Measurements from ENCODE around the gene SLC35G6. TPM values are rescaled to one million over a fixed set of nuclear protein-coding genes. Genes with fewer than 3 reads are reported as not detected.

Gene SLC35G6
- total RNA-seq, 1 experiment from 2014 or later: not detected

GRCh38 chr17:7528842-7529241 is 47.6 kb downstream of the SLC35G6 start:
- in situ Hi-C loops (cut with HindIII; ENCODE audit: low pct_unique_long_range_greater_than_20kb, low sequenced_read_pairs): no loop called here
- no peak for DNase-seq (ENCODE audit: low read depth)

GRCh38 chr17:7530023-7530900 is 49.0 kb downstream of the SLC35G6 start:
- DNase-seq (ENCODE audit: low read depth): peak; percentile 56
- in situ Hi-C loops (cut with HindIII; ENCODE audit: low pct_unique_long_range_greater_than_20kb, low sequenced_read_pairs): no loop called here

Other genes with a start within 250 kb of the SLC35G6 start
- gene DVL2, start 246.9 kb upstream of the SLC35G6 start, total RNA-seq (2014; rRNA removed; shearing (Covaris generic); ENCODE audit: low replicate concordance): 33.3 and 64.4 TPM in 2 replicates
- 28.0 and 39.4 TPM in 2 replicates for gene PHF23, start 242.0 kb upstream of the SLC35G6 start, total RNA-seq (2014; rRNA removed; shearing (Covaris generic); ENCODE audit: low replicate concordance)
- 211 and 296 TPM in 2 replicates for gene GABARAP, start 239.0 kb upstream of the SLC35G6 start, total RNA-seq (2014; rRNA removed; shearing (Covaris generic); ENCODE audit: low replicate concordance)
- gene CTDNEP1, start 229.7 kb upstream of the SLC35G6 start, total RNA-seq (2014; rRNA removed; shearing (Covaris generic); ENCODE audit: low replicate concordance): 9.6 and 19.0 TPM in 2 replicates
- gene ELP5, start 229.2 kb upstream of the SLC35G6 start, total RNA-seq (2014; rRNA removed; shearing (Covaris generic); ENCODE audit: low replicate concordance): 25.5 and 32.4 TPM in 2 replicates
- not detected in 2 replicates for gene CLDN7, start 219.0 kb upstream of the SLC35G6 start, total RNA-seq (2014; rRNA removed; shearing (Covaris generic); ENCODE audit: low replicate concordance)
- gene SLC2A4, start 199.7 kb upstream of the SLC35G6 start, total RNA-seq (2014; rRNA removed; shearing (Covaris generic); ENCODE audit: low replicate concordance): not detected in 2 replicates
- gene YBX2, start 186.8 kb upstream of the SLC35G6 start, total RNA-seq (2014; rRNA removed; shearing (Covaris generic); ENCODE audit: low replicate concordance): 1.8 and 8.5 TPM in 2 replicates
- gene EIF5A, start 173.8 kb upstream of the SLC35G6 start, total RNA-seq (2014; rRNA removed; shearing (Covaris generic); ENCODE audit: low replicate concordance): 483 and 624 TPM in 2 replicates
- gene GPS2, start 166.1 kb upstream of the SLC35G6 start, total RNA-seq (2014; rRNA removed; shearing (Covaris generic); ENCODE audit: low replicate concordance): 51.1 and 56.4 TPM in 2 replicates
- 15.0 and 17.9 TPM in 2 replicates for gene NEURL4, start 152.1 kb upstream of the SLC35G6 start, total RNA-seq (2014; rRNA removed; shearing (Covaris generic); ENCODE audit: low replicate concordance)
- gene ACAP1, start 144.9 kb upstream of the SLC35G6 start, total RNA-seq (2014; rRNA removed; shearing (Covaris generic); ENCODE audit: low replicate concordance): 2.3 and 26.4 TPM in 2 replicates
- gene KCTD11, start 129.3 kb upstream of the SLC35G6 start, total RNA-seq (2014; rRNA removed; shearing (Covaris generic); ENCODE audit: low replicate concordance): 17.2 and 23.2 TPM in 2 replicates
- not detected in 2 replicates for gene TMEM95, start 126.3 kb upstream of the SLC35G6 start, total RNA-seq (2014; rRNA removed; shearing (Covaris generic); ENCODE audit: low replicate concordance)
- 1.8 and 2.9 TPM in 2 replicates for gene TNK1, start 100.4 kb upstream of the SLC35G6 start, total RNA-seq (2014; rRNA removed; shearing (Covaris generic); ENCODE audit: low replicate concordance)
- gene PLSCR3, start 86.9 kb upstream of the SLC35G6 start, total RNA-seq (2014; rRNA removed; shearing (Covaris generic); ENCODE audit: low replicate concordance): 5.6 and 14.4 TPM in 2 replicates
- 132 and 200 TPM in 2 replicates for gene TMEM256, start 77.3 kb upstream of the SLC35G6 start, total RNA-seq (2014; rRNA removed; shearing (Covaris generic); ENCODE audit: low replicate concordance)
- gene NLGN2, start 73.6 kb upstream of the SLC35G6 start, total RNA-seq (2014; rRNA removed; shearing (Covaris generic); ENCODE audit: low replicate concordance): 1.1 TPM in 1 of 2 replicates, not detected in the other
- gene SPEM1, start 61.1 kb upstream of the SLC35G6 start, total RNA-seq (2014; rRNA removed; shearing (Covaris generic); ENCODE audit: low replicate concordance): not detected in 2 replicates
- gene SPEM2, start 55.8 kb upstream of the SLC35G6 start, total RNA-seq (2014; rRNA removed; shearing (Covaris generic); ENCODE audit: low replicate concordance): not detected in 2 replicates
- not detected in 2 replicates for gene SPEM3, start 52.6 kb upstream of the SLC35G6 start, total RNA-seq (2014; rRNA removed; shearing (Covaris generic); ENCODE audit: low replicate concordance)
- 2.9 and 6.7 TPM in 2 replicates for gene TMEM102, start 46.0 kb upstream of the SLC35G6 start, total RNA-seq (2014; rRNA removed; shearing (Covaris generic); ENCODE audit: low replicate concordance)
- gene FGF11, start 41.9 kb upstream of the SLC35G6 start, total RNA-seq (2014; rRNA removed; shearing (Covaris generic); ENCODE audit: low replicate concordance): 0.06 and 0.98 TPM in 2 replicates
- gene CHRNB1, start 36.4 kb upstream of the SLC35G6 start, total RNA-seq (2014; rRNA removed; shearing (Covaris generic); ENCODE audit: low replicate concordance): 4.0 and 11.0 TPM in 2 replicates
- gene ZBTB4, start 1.8 kb upstream of the SLC35G6 start, total RNA-seq (2014; rRNA removed; shearing (Covaris generic); ENCODE audit: low replicate concordance): 4.6 and 5.8 TPM in 2 replicates
- gene POLR2A, start 2.9 kb downstream of the SLC35G6 start, total RNA-seq (2014; rRNA removed; shearing (Covaris generic); ENCODE audit: low replicate concordance): 10.9 and 11.8 TPM in 2 replicates
- 0.24 TPM in 1 of 2 replicates, not detected in the other for gene TNFSF12, start 67.6 kb downstream of the SLC35G6 start, total RNA-seq (2014; rRNA removed; shearing (Covaris generic); ENCODE audit: low replicate concordance)
- 5.1 and 6.2 TPM in 2 replicates for gene TNFSF13, start 77.3 kb downstream of the SLC35G6 start, total RNA-seq (2014; rRNA removed; shearing (Covaris generic); ENCODE audit: low replicate concordance)
- gene SENP3, start 80.5 kb downstream of the SLC35G6 start, total RNA-seq (2014; rRNA removed; shearing (Covaris generic); ENCODE audit: low replicate concordance): 105 and 115 TPM in 2 replicates
- 57.9 and 93.2 TPM in 2 replicates for gene CD68, start 98.2 kb downstream of the SLC35G6 start, total RNA-seq (2014; rRNA removed; shearing (Covaris generic); ENCODE audit: low replicate concordance)
- gene MPDU1, start 102.4 kb downstream of the SLC35G6 start, total RNA-seq (2014; rRNA removed; shearing (Covaris generic); ENCODE audit: low replicate concordance): 96.4 and 130 TPM in 2 replicates
- gene SOX15, start 108.6 kb downstream of the SLC35G6 start, total RNA-seq (2014; rRNA removed; shearing (Covaris generic); ENCODE audit: low replicate concordance): not detected in 2 replicates
- 45.5 and 48.8 TPM in 2 replicates for gene FXR2, start 133.5 kb downstream of the SLC35G6 start, total RNA-seq (2014; rRNA removed; shearing (Covaris generic); ENCODE audit: low replicate concordance)
- 49.8 and 51.8 TPM in 2 replicates for gene SAT2, start 146.4 kb downstream of the SLC35G6 start, total RNA-seq (2014; rRNA removed; shearing (Covaris generic); ENCODE audit: low replicate concordance)
- gene SHBG, start 148.7 kb downstream of the SLC35G6 start, total RNA-seq (2014; rRNA removed; shearing (Covaris generic); ENCODE audit: low replicate concordance): 0.20 TPM in 1 of 2 replicates, not detected in the other
- not detected in 2 replicates for gene ATP1B2, start 169.5 kb downstream of the SLC35G6 start, total RNA-seq (2014; rRNA removed; shearing (Covaris generic); ENCODE audit: low replicate concordance)
- gene TP53, start 206.0 kb downstream of the SLC35G6 start, total RNA-seq (2014; rRNA removed; shearing (Covaris generic); ENCODE audit: low replicate concordance): 24.4 and 27.3 TPM in 2 replicates
- 18.6 and 23.1 TPM in 2 replicates for gene WRAP53, start 207.0 kb downstream of the SLC35G6 start, total RNA-seq (2014; rRNA removed; shearing (Covaris generic); ENCODE audit: low replicate concordance)
- gene EFNB3, start 223.8 kb downstream of the SLC35G6 start, total RNA-seq (2014; rRNA removed; shearing (Covaris generic); ENCODE audit: low replicate concordance): not detected in 2 replicates
- gene DNAH2, start 236.3 kb downstream of the SLC35G6 start, total RNA-seq (2014; rRNA removed; shearing (Covaris generic); ENCODE audit: low replicate concordance): 1.0 TPM in 1 of 2 replicates, not detected in the other

Measured in Caki2 (cell line).